Osteoblast (primary cell): ENCODE data around the gene TUT1. TPM values are rescaled to one million over a fixed set of nuclear protein-coding genes. Genes with fewer than 3 reads are reported as not detected.

ENCODE experiments used
- DNase-seq: peaks from one replicate; pipeline ENCODE4 v3.0.0; 2011; ENCODE audit warnings: low spot score, mixed read lengths; ENCODE audit not compliant: insufficient read length; ENCODE audit errors: missing footprints
- H2AFZ ChIP-seq: 2 replicates; pipeline ENCODE4 v1.6.0; 2011; ENCODE audit warnings: mild to moderate bottlenecking, low read length
- H3K27ac ChIP-seq: 2 replicates; pipeline ENCODE4 v1.5.1; 2011; ENCODE audit warnings: mild to moderate bottlenecking, low read depth, low read length, moderate library complexity
- H3K27me3 ChIP-seq: 2 replicates; pipeline ENCODE4 v1.6.0; 2012; ENCODE audit warnings: mild to moderate bottlenecking, control low read depth, inconsistent platforms, low read length, moderate library complexity; ENCODE audit not compliant: insufficient read depth
- H3K36me3 ChIP-seq: 2 replicates; pipeline ENCODE4 v1.5.1; 2011; ENCODE audit warnings: mild to moderate bottlenecking, low read length, control low read depth, moderate library complexity; ENCODE audit not compliant: insufficient read depth
- H3K4me1 ChIP-seq: 2 replicates; pipeline ENCODE4 v1.5.1; 2011; ENCODE audit warnings: mild to moderate bottlenecking, low read length, control low read depth, moderate library complexity; ENCODE audit not compliant: insufficient read depth
- H3K4me2 ChIP-seq: 2 replicates; pipeline ENCODE4 v1.6.0; 2011; ENCODE audit warnings: mild to moderate bottlenecking, low read length; ENCODE audit not compliant: insufficient read depth
- H3K4me3 ChIP-seq: fragments of 200-600 bp; sonication (generic); 3 replicates; pipeline ENCODE4 v1.5.1; 2012; ENCODE audit warnings: mild to moderate bottlenecking, low read length, inconsistent platforms; ENCODE audit not compliant: insufficient read depth
- H3K79me2 ChIP-seq: 2 replicates; pipeline ENCODE4 v1.6.0; 2012; ENCODE audit warnings: mild to moderate bottlenecking, low read length, control low read depth, inconsistent platforms; ENCODE audit not compliant: insufficient read depth
- H3K9me3 ChIP-seq: 2 replicates; pipeline ENCODE4 v1.5.1; 2011; ENCODE audit warnings: low read depth, low read length, control low read depth
- H4K20me1 ChIP-seq: 2 replicates; pipeline ENCODE4 v1.6.0; 2012; ENCODE audit warnings: mild to moderate bottlenecking, low read length, control low read depth; ENCODE audit not compliant: insufficient read depth
- CTCF ChIP-seq: IDR thresholded peaks from 2 replicates; pipeline ENCODE4 v1.5.1; 2011; ENCODE audit warnings: mild to moderate bottlenecking, low read depth, low read length, moderate library complexity; ENCODE audit errors: extremely low read depth
- total RNA-seq: library from RNA; depleted of rRNA; stranded (reverse); fragments of >200 nt; gene quantifications from 2 replicates; pipeline ENCODE4 v1.2.3, GENCODE V29; 2012

The TUT1 gene
- total RNA-seq, 1 donor, result 7.6 TPM

- peak overlapping the region; percentile 59 for H3K4me3 ChIP-seq
- H3K9me3 ChIP-seq, result no peaks in the 10 kb centered on the region
- peaks cover 62% of the 10 kb centered on the region for H3K4me1 ChIP-seq
- H3K27ac ChIP-seq, result peak overlapping the region; percentile 85
- no peak overlapping the region for H2AFZ ChIP-seq
- TF ChIP-seq CTCF, result no peak
- peaks cover 9% of the 10 kb centered on the region for H3K79me2 ChIP-seq
- H4K20me1 ChIP-seq, result peaks cover 14% of the 10 kb centered on the region
- H3K27me3 ChIP-seq, result no peaks in the 10 kb centered on the region
- DNase-seq, result no peak
- H3K4me2 ChIP-seq, result peak overlapping the region; percentile 81
- H3K36me3 ChIP-seq, result peaks cover 24% of the 10 kb centered on the region
Measured at GRCh38 chr11:62554387-62555167, 36.7 kb downstream of the TUT1 start.

- Histone ChIP-seq H3K9me3 (no peaks in the 10 kb centered on the region), H3K79me2 (peaks cover 3% of the 10 kb centered on the region), H3K4me2 (peak overlapping the region; percentile 81), H3K4me1 (peaks cover 65% of the 10 kb centered on the region), H3K27me3 (no peaks in the 10 kb centered on the region), H3K36me3 (peaks cover 17% of the 10 kb centered on the region), H4K20me1 (peaks cover 14% of the 10 kb centered on the region), H2AFZ (peak overlapping the region; percentile 30), H3K4me3 (peak overlapping the region; percentile 59), H3K27ac (peak overlapping the region; percentile 85)
- TF ChIP-seq CTCF, result no peak
- DNase-seq, result peak; percentile 95
Measured at GRCh38 chr11:62553839-62554361, 37.4 kb downstream of the TUT1 start.

- TF ChIP-seq CTCF, result no peak
- H3K27ac ChIP-seq, result peak overlapping the region; percentile 85
- peak overlapping the region; percentile 81 for H3K4me2 ChIP-seq
- peak overlapping the region; percentile 59 for H3K4me3 ChIP-seq
- no peaks in the 10 kb centered on the region for H3K27me3 ChIP-seq
- DNase-seq, result peak; percentile 98
- no peaks in the 10 kb centered on the region for H3K9me3 ChIP-seq
- H3K4me1 ChIP-seq, result peaks cover 71% of the 10 kb centered on the region
- peaks cover 14% of the 10 kb centered on the region for H4K20me1 ChIP-seq
- peaks cover 11% of the 10 kb centered on the region for H3K36me3 ChIP-seq
- no peaks in the 10 kb centered on the region for H3K79me2 ChIP-seq
- peak overlapping the region; percentile 53 for H2AFZ ChIP-seq
Measured at GRCh38 chr11:62553080-62553838, 38.1 kb downstream of the TUT1 start.
